Activated T-cell treated with anti-CD3 and anti-CD28 coated beads for 48 hours (primary cell): ENCODE results near the gene BCL2A1.
"Not testable (repeated sequence)": the region's sequence is repeated elsewhere in the genome, so short reads cannot be mapped to it uniquely, and the experiment has no call there.

Experiments used
- DNase-seq: peaks from one replicate; pipeline ENCODE4 v3.0.0-alpha.2; 2020; ENCODE audit warnings: low read depth

Gene BCL2A1

GRCh38 chr15:79922512-79923078, 48.4 kb downstream of the BCL2A1 start:
- DNase-seq = no peak

- DNase-seq = no peak
Observed at GRCh38 chr15:79919749-79920511, 51.1 kb downstream of the BCL2A1 start.

GRCh38 chr15:79919090-79919748, 51.8 kb downstream of the BCL2A1 start:
- DNase-seq = no peak

- DNase-seq = no peak
Observed at GRCh38 chr15:79918278-79918677, 52.7 kb downstream of the BCL2A1 start.

GRCh38 chr15:79916502-79917132, 54.4 kb downstream of the BCL2A1 start:
- no peak for DNase-seq

GRCh38 chr15:79915776-79916501, 55.1 kb downstream of the BCL2A1 start:
- not testable (repeated sequence) for DNase-seq

- DNase-seq = no peak
Observed at GRCh38 chr15:79914728-79915127, 56.3 kb downstream of the BCL2A1 start.
